ENCODE results near the gene MAP3K12.
A peak's percentile ranks its signal among the peaks of the same experiment; 100 is the strongest.

MAP3K12 gene

GRCh38 chr12:53501615-53502181 is 2.4 kb upstream of the MAP3K12 start:
- H3K4me1 ChIP-seq = peaks cover 6% of the 10 kb centered on the region
- H3K4me3 ChIP-seq (ENCODE audit: low read depth, low read length) = peak overlapping the region; percentile 65
- no peak for TF ChIP-seq CTCF (IDR thresholded peaks at IDR 0.05; ENCODE audit: low read depth, low read length)
- no peak for DNase-seq
- peaks cover 28% of the 10 kb centered on the region for H3K36me3 ChIP-seq
- no peaks in the 10 kb centered on the region for H3K9me3 ChIP-seq
- no peaks in the 10 kb centered on the region for H3K27me3 ChIP-seq

GRCh38 chr12:53500776-53501614 is 1.7 kb upstream of the MAP3K12 start, which contains the start of gene TARBP2:
Gene TARBP2 (plus strand): TSS chr12:53501283. CDS start chr12:53501409, 126 bp downstream.
- DNase-seq = peak; percentile 96
- H3K4me1 ChIP-seq = peaks cover 6% of the 10 kb centered on the region
- H3K9me3 ChIP-seq = no peaks in the 10 kb centered on the region
- peak within 1 kb of the TSS; percentile 65 for H3K4me3 ChIP-seq (ENCODE audit: low read depth, low read length)
- no peak for TF ChIP-seq CTCF (IDR thresholded peaks at IDR 0.05; ENCODE audit: low read depth, low read length)
- peaks cover 21% of the 10 kb centered on the region for H3K36me3 ChIP-seq
- no peaks in the 10 kb centered on the region for H3K27me3 ChIP-seq

GRCh38 chr12:53500142-53500775 is 1.0 kb upstream of the MAP3K12 start:
- peaks cover 6% of the 10 kb centered on the region for H3K4me1 ChIP-seq
- peak overlapping the region; percentile 65 for H3K4me3 ChIP-seq (ENCODE audit: low read depth, low read length)
- H3K9me3 ChIP-seq = no peaks in the 10 kb centered on the region
- no peak for TF ChIP-seq CTCF (IDR thresholded peaks at IDR 0.05; ENCODE audit: low read depth, low read length)
- H3K27me3 ChIP-seq = no peaks in the 10 kb centered on the region
- H3K36me3 ChIP-seq = peaks cover 17% of the 10 kb centered on the region
- DNase-seq = no peak

- Histone ChIP-seq H3K27me3 (no peaks in the 10 kb centered on the region), H3K4me3 (ENCODE audit: low read depth, low read length) (peak overlapping the region; percentile 65; the same call in 1 of the 2 replicates), H3K36me3 (no peaks in the 10 kb centered on the region), H3K4me1 (peaks cover 14% of the 10 kb centered on the region), H3K9me3 (no peaks in the 10 kb centered on the region)
- DNase-seq = no peak
- TF ChIP-seq CTCF (IDR thresholded peaks at IDR 0.05; ENCODE audit: low read depth, low read length) = no peak
Measured at GRCh38 chr12:53498235-53498630, 1.0 kb downstream of the MAP3K12 start.

- Histone ChIP-seq H3K9me3 (no peaks in the 10 kb centered on the region), H3K27me3 (no peaks in the 10 kb centered on the region), H3K36me3 (no peaks in the 10 kb centered on the region), H3K4me1 (peaks cover 8% of the 10 kb centered on the region), H3K4me3 (ENCODE audit: low read depth, low read length) (no peak overlapping the region)
- DNase-seq = no peak
- TF ChIP-seq CTCF (IDR thresholded peaks at IDR 0.05; ENCODE audit: low read depth, low read length) = no peak
Measured at GRCh38 chr12:53497461-53497860, 1.8 kb downstream of the MAP3K12 start.

- peaks cover 13% of the 10 kb centered on the region for H3K4me1 ChIP-seq
- no peak for DNase-seq
- H3K4me3 ChIP-seq (ENCODE audit: low read depth, low read length) = no peak overlapping the region
Measured at GRCh38 chr12:53496752-53497032, 2.6 kb downstream of the MAP3K12 start.

More at GRCh38 chr12:53496752-53497032, 2.6 kb downstream of the MAP3K12 start:
- Histone ChIP-seq H3K9me3 (no peaks in the 10 kb centered on the region), H3K27me3 (no peaks in the 10 kb centered on the region), H3K36me3 (no peaks in the 10 kb centered on the region)
- TF ChIP-seq CTCF (IDR thresholded peaks at IDR 0.05; ENCODE audit: low read depth, low read length) = no peak
